Thyroid gland (tissue), 4 donors: ENCODE measurements around the gene GRAMD2B. TPM values are rescaled to one million over a fixed set of nuclear protein-coding genes. Genes with fewer than 3 reads are reported as not detected.
"Not testable (repeated sequence)": the region's sequence is repeated elsewhere in the genome, so short reads cannot be mapped to it uniquely, and the experiment has no call there.

Experiments used
- DNase-seq, 2 donors: peaks; one replicate each; pipeline ENCODE4 v3.0.0-alpha.2; 2019
- H3K27ac ChIP-seq, 3 donors: fragments of 200-600 bp; sonication (generic); 1 replicate in 2 of 3; 2 replicates in 1 of 3; pipeline ENCODE4 v1.5.1; 2016 to 2019; ENCODE audit warnings: mild to moderate bottlenecking in 1 of 3, moderate library complexity in 1 of 3
- H3K27me3 ChIP-seq: fragments of 200-600 bp; sonication (generic); one replicate; pipeline ENCODE4 v1.5.1; 2019
- H3K36me3 ChIP-seq, 2 donors: fragments of 200-600 bp; sonication (generic); one replicate each; pipeline ENCODE4 v1.5.1; 2016 to 2019
- H3K4me1 ChIP-seq, 2 donors: fragments of 200-600 bp; sonication (generic); one replicate each; pipeline ENCODE4 v1.5.1; 2017 to 2019
- H3K4me3 ChIP-seq, 3 donors: fragments of 200-600 bp; sonication (generic); replicated peaks in 1 of 3; 1 replicate in 2 of 3; 2 replicates in 1 of 3; pipeline ENCODE4 v1.5.1; 2016; ENCODE audit warnings: mild to moderate bottlenecking in 1 of 3
- H3K9me3 ChIP-seq: fragments of 200-600 bp; sonication (generic); one replicate; pipeline ENCODE4 v1.5.1; 2017
- CTCF ChIP-seq, 6 experiments: fragments of 200-600 bp in 3 of 6; fragments of 450-650 bp in 3 of 6; sonication (generic) in 3 of 6; IDR thresholded peaks; one replicate each; pipeline ENCODE4 v1.5.1; 2016 to 2019; ENCODE audit warnings: antibody characterized with exemption in 6 of 6, mild to moderate bottlenecking in 2 of 6, inconsistent platforms in 1 of 6, moderate library complexity in 1 of 6
- POLR2A ChIP-seq, 2 donors: fragments of 450-650 bp; IDR thresholded peaks; one replicate each; pipeline ENCODE4 v1.6.1; 2017; ENCODE audit warnings: antibody characterized with exemption in 2 of 2, mild to moderate bottlenecking in 2 of 2, moderate library complexity in 1 of 2
- WGBS, 2 donors: methylation state at CpG; one replicate each; pipeline ENCODE4 v1.1.5; 2017; 5-methylcytosine and 5-hydroxymethylcytosine counted together
- intact Hi-C: fragments of 100-400 bp; cut with DNase I; formaldehyde crosslinking; loops from one replicate; pipeline ENCODE4 v1.15.1; 2023
- total RNA-seq, 4 donors: library from RNA; depleted of rRNA; stranded (reverse); fragments of >200 nt; gene quantifications; one replicate each; pipeline ENCODE4 v1.2.3, GENCODE V29; 2016

The GRAMD2B gene
- total RNA-seq: 100 to 1,000 TPM in 3 of 4 donors, 10 to 100 TPM in 1; 68.1 to 115 (median 105) TPM

GRCh38 chr5:126422994-126423788 is at the start of gene GRAMD2B:
Gene GRAMD2B (plus strand): TSS chr5:126423409. CDS start chr5:126423607, 198 bp downstream.
- no peaks in the 10 kb centered on the region for H3K9me3 ChIP-seq
- H3K4me3 ChIP-seq: peak within 1 kb of the TSS; percentile 29 to 53 (median 35)
- H3K27ac ChIP-seq: peak within 1 kb of the TSS; percentile 91 to 97 (median 94)
- no peaks in the 10 kb centered on the region for H3K27me3 ChIP-seq
- WGBS, 2 donors: 0 to 1% methylated on average over 24 to 44 of the region's 44 CpGs
- intact Hi-C loops: no loop called here
- peak; percentile 94 for DNase-seq
- peaks cover 12 to 19% of the 10 kb centered on the region in 2 donors for H3K4me1 ChIP-seq
- TF ChIP-seq POLR2A (IDR thresholded peaks at IDR 0.05) (peak; percentile 98 to 99), CTCF (IDR thresholded peaks at IDR 0.05) (no peak)
- H3K36me3 ChIP-seq: no peaks in the 10 kb centered on the region

DNA sequence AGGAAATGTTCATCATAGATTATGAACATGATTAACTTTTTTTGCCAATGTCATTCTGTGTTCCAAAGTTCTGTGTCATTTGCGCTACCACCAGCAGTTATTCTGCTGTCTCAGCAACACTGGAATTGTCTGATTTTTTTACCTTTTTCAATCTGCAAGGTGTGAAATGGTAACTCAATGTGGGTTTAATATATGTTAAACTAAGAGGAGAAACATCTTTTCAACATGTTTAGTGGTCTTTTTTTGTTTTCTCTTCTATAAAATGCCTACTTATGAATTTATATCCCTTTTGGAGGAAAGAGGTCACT is 49.1 kb upstream of the GRAMD2B start:
- H3K27me3 ChIP-seq: no peaks in the 10 kb centered on the region
- TF ChIP-seq POLR2A (IDR thresholded peaks at IDR 0.05) (no peak), CTCF (IDR thresholded peaks at IDR 0.05) (no peak)
- peaks cover 12 to 17% of the 10 kb centered on the region in 2 donors for H3K4me1 ChIP-seq
- H3K4me3 ChIP-seq: no peak overlapping the region
- no peak for DNase-seq
- H3K27ac ChIP-seq: no peak overlapping the region
- no peaks in the 10 kb centered on the region for H3K9me3 ChIP-seq
- no peaks in the 10 kb centered on the region for H3K36me3 ChIP-seq
- WGBS, 2 donors: 91 to 100% methylated on average over 1 of the region's 1 CpG
- intact Hi-C loops: no loop called here

GRCh38 chr5:126376443-126376842 is 46.8 kb upstream of the GRAMD2B start:
- DNase-seq: peak; percentile 23 to 25
- Histone ChIP-seq H3K4me3 (no peak overlapping the region), H3K36me3 (no peaks in the 10 kb centered on the region), H3K27me3 (no peaks in the 10 kb centered on the region), H3K4me1 (peaks cover 0 to 3% of the 10 kb centered on the region in 2 donors), H3K27ac (no peak overlapping the region), H3K9me3 (no peaks in the 10 kb centered on the region)
- WGBS, 2 donors: 64 to 74% methylated on average over 1 of the region's 1 CpG
- intact Hi-C loops: no loop called here
- no peak for TF ChIP-seq CTCF (IDR thresholded peaks at IDR 0.05)
- TF ChIP-seq POLR2A (IDR thresholded peaks at IDR 0.05): no peak

- DNase-seq: no peak
These were observed 45.8 kb upstream of the GRAMD2B start for GRCh38 chr5:126377424-126377823.

GRCh38 chr5:126380316-126380715 is 42.9 kb upstream of the GRAMD2B start:
- H3K27me3 ChIP-seq, DNase-seq, H3K36me3 ChIP-seq, H3K27ac ChIP-seq, H3K4me1 ChIP-seq, intact Hi-C loops, H3K9me3 ChIP-seq, H3K4me3 ChIP-seq: not testable (repeated sequence)
- WGBS, 2 donors: 96% methylated on average over 2 of the region's 2 CpGs

More at GRCh38 chr5:126377424-126377823, 45.8 kb upstream of the GRAMD2B start:
- Histone ChIP-seq H3K36me3 (no peaks in the 10 kb centered on the region), H3K4me1 (peaks cover 0 to 3% of the 10 kb centered on the region in 2 donors), H3K9me3 (no peaks in the 10 kb centered on the region), H3K27ac (no peak overlapping the region), H3K27me3 (no peaks in the 10 kb centered on the region), H3K4me3 (no peak overlapping the region)
- WGBS, 2 donors: 83 to 84% methylated on average over 2 of the region's 2 CpGs
- intact Hi-C loops: no loop called here
- TF ChIP-seq CTCF (IDR thresholded peaks at IDR 0.05): no peak
